Measurements from ENCODE around the gene NTPCR. TPM values are rescaled to one million over a fixed set of nuclear protein-coding genes. Genes with fewer than 3 reads are reported as not detected.

Gene NTPCR
- total and polyA plus RNA-seq, 2 donors (not counting 3 experiments of a cell fraction or from before 2014, with no cell fraction given) = 13.2 to 35.3 TPM

GRCh38 chr1:233012021-233012420 is 61.6 kb downstream of the NTPCR start:
- Histone ChIP-seq H3K36me3 (ENCODE audit: control insufficient read depth in 2 of 2, extremely low read depth in 1 of 2, insufficient read depth in 2 of 2, low read length in 2 of 2) (no peaks in the 10 kb centered on the region), H3K4me2 (ENCODE audit: insufficient read depth, low read length) (no peak overlapping the region), H3K27ac (ENCODE audit: insufficient read depth, low read depth, low read length) (no peak overlapping the region), H3K4me3 (replicated peaks in 1 of 3; ENCODE audit: insufficient read depth in 1 of 3, low read depth in 1 of 3, low read length in 3 of 3) (no peak overlapping the region), H3K9me1 (replicated peaks; ENCODE audit: control insufficient read depth, extremely low read depth, insufficient read depth, low read length) (no peaks in the 10 kb centered on the region), H3K27me3 (ENCODE audit: control insufficient read depth in 2 of 2, insufficient read depth in 2 of 2, low read length in 2 of 2) (no peaks in the 10 kb centered on the region), H3K9me3 (replicated peaks; ENCODE audit: control insufficient read depth, insufficient read depth, low read length) (no peaks in the 10 kb centered on the region), H3K9ac (replicated peaks; ENCODE audit: extremely low read depth, insufficient read depth, low read length) (no peak overlapping the region), H3K4me1 (ENCODE audit: control insufficient read depth, extremely low read depth, insufficient read depth, low read length) (no peaks in the 10 kb centered on the region), H3K79me2 (ENCODE audit: control insufficient read depth, insufficient read depth, low read length) (no peaks in the 10 kb centered on the region), H2AFZ (ENCODE audit: low read depth, low read length) (no peak overlapping the region), H4K20me1 (replicated peaks; ENCODE audit: control insufficient read depth, extremely low read depth, insufficient read depth, low read length) (no peaks in the 10 kb centered on the region)
- DNase-seq (ENCODE audit: low read depth, low spot score) (no peak), FAIRE-seq (no peak)
- CTCF ChIA-PET = no interaction called here
- TF ChIP-seq POLR2AphosphoS5 (IDR thresholded peaks at IDR 0.05; ENCODE audit: insufficient read depth, low read depth, low read length) (no peak), FOS (IDR thresholded peaks at IDR 0.05; ENCODE audit: borderline replicate concordance, insufficient read depth, low read length) (no peak), EZH2 (IDR thresholded peaks at IDR 0.05; ENCODE audit: borderline replicate concordance, low read depth, low read length, severe bottlenecking) (no peak), MYC (IDR thresholded peaks at IDR 0.05; ENCODE audit: low read depth, low read length) (no peak)
- dilution Hi-C loops (cut with MboI; ENCODE audit: extremely low pct_ligation_motif_present, low sequenced_read_pairs) (no loop called here), intact Hi-C loops (cut with micrococcal nuclease) (no loop called here)
- BruUV-seq (replicated peaks) = no TSS peak
- POLR2A ChIA-PET = no interaction called here

GRCh38 chr1:233015965-233016364 is 65.6 kb downstream of the NTPCR start:
- no peaks in the 10 kb centered on the region for H3K9me3 ChIP-seq (replicated peaks; ENCODE audit: control insufficient read depth, insufficient read depth, low read length)
- no peak overlapping the region for H3K4me3 ChIP-seq (replicated peaks in 1 of 3; ENCODE audit: insufficient read depth in 1 of 3, low read depth in 1 of 3, low read length in 3 of 3)
- CTCF ChIA-PET = interaction anchor here (1.0 kb wide), 1 partner anchor 29 kb away, joined by 3 read pairs; no protein-coding TSS in a partner anchor
- TF ChIP-seq EZH2 (IDR thresholded peaks at IDR 0.05; ENCODE audit: borderline replicate concordance, low read depth, low read length, severe bottlenecking) (no peak), JUN (IDR thresholded peaks at IDR 0.05; ENCODE audit: borderline replicate concordance, insufficient read depth, insufficient read length, low read depth) (no peak), MAX (IDR thresholded peaks at IDR 0.05; ENCODE audit: insufficient read depth, insufficient read length) (no peak)
- BruUV-seq (replicated peaks) = no TSS peak
- DNase-seq (ENCODE audit: low read depth, low spot score) (no peak), FAIRE-seq (no peak)
- POLR2A ChIA-PET = no interaction called here
- peaks cover 10% of the 10 kb centered on the region for H3K4me1 ChIP-seq (ENCODE audit: control insufficient read depth, extremely low read depth, insufficient read depth, low read length)
- H3K27ac ChIP-seq (ENCODE audit: insufficient read depth, low read depth, low read length) = no peak overlapping the region
- no peak overlapping the region for H3K4me2 ChIP-seq (ENCODE audit: insufficient read depth, low read length)
- no peaks in the 10 kb centered on the region for H3K27me3 ChIP-seq (ENCODE audit: control insufficient read depth in 2 of 2, insufficient read depth in 2 of 2, low read length in 2 of 2)
- H3K79me2 ChIP-seq (ENCODE audit: control insufficient read depth, insufficient read depth, low read length) = no peaks in the 10 kb centered on the region
- intact Hi-C loops (cut with micrococcal nuclease) (no loop called here), dilution Hi-C loops (cut with MboI; ENCODE audit: extremely low pct_ligation_motif_present, low sequenced_read_pairs) (no loop called here)
- no peak overlapping the region for H3K9ac ChIP-seq (replicated peaks; ENCODE audit: extremely low read depth, insufficient read depth, low read length)
- no peaks in the 10 kb centered on the region for H3K9me1 ChIP-seq (replicated peaks; ENCODE audit: control insufficient read depth, extremely low read depth, insufficient read depth, low read length)
- H2AFZ ChIP-seq (ENCODE audit: low read depth, low read length) = no peak overlapping the region
- H4K20me1 ChIP-seq (replicated peaks; ENCODE audit: control insufficient read depth, extremely low read depth, insufficient read depth, low read length) = no peaks in the 10 kb centered on the region
- H3K36me3 ChIP-seq (ENCODE audit: control insufficient read depth in 2 of 2, extremely low read depth in 1 of 2, insufficient read depth in 2 of 2, low read length in 2 of 2) = no peaks in the 10 kb centered on the region
